GM23338 (cell line): ENCODE results near the gene SF3A1. TPM values are rescaled to one million over a fixed set of nuclear protein-coding genes. Genes with fewer than 3 reads are reported as not detected.

Experiments used
- ATAC-seq: fragments of 200-7000 bp; cut with Tn5 transposase; 3 replicates; pipeline ENCODE4 v1.9.1; 2020
- DNase-seq: peaks from one replicate; pipeline ENCODE4 v3.0.0-alpha.2; 2015; ENCODE audit warnings: low spot score
- H2AFZ ChIP-seq: fragments of 200-600 bp; sonication (generic); 2 replicates; pipeline ENCODE4 v1.8.0; 2016; ENCODE audit warnings: antibody characterized with exemption, mild to moderate bottlenecking, moderate library complexity
- H3F3A ChIP-seq: fragments of 200-600 bp; sonication (generic); replicated peaks from 2 replicates; pipeline ENCODE4 v1.8.0; 2017; ENCODE audit warnings: antibody characterized with exemption, mixed run types, low read depth
- H3K27ac ChIP-seq: fragments of 200-600 bp; sonication (generic); 2 replicates; pipeline ENCODE4 v1.6.1; 2016; ENCODE audit warnings: low read depth
- H3K27me3 ChIP-seq: fragments of 200-600 bp; sonication (generic); 2 replicates; pipeline ENCODE4 v1.8.0; 2016; ENCODE audit warnings: mild to moderate bottlenecking, mixed run types, moderate library complexity; ENCODE audit not compliant: insufficient read depth
- H3K36me3 ChIP-seq: fragments of 200-600 bp; sonication (generic); 2 replicates; pipeline ENCODE4 v1.8.0; 2016; ENCODE audit warnings: mild to moderate bottlenecking; ENCODE audit not compliant: insufficient read depth
- H3K4me1 ChIP-seq: fragments of 200-600 bp; sonication (generic); 2 replicates; pipeline ENCODE4 v1.8.0; 2016; ENCODE audit warnings: mild to moderate bottlenecking, moderate library complexity; ENCODE audit not compliant: insufficient read depth
- H3K4me2 ChIP-seq: fragments of 200-600 bp; sonication (generic); 2 replicates; pipeline ENCODE4 v1.7.1; 2017; ENCODE audit warnings: mixed run types
- H3K4me3 ChIP-seq: fragments of 200-600 bp; sonication (generic); 2 replicates; pipeline ENCODE4 v1.6.1; 2016; ENCODE audit warnings: mixed run types
- H3K79me2 ChIP-seq: fragments of 200-600 bp; sonication (generic); replicated peaks from 2 replicates; pipeline ENCODE4 v1.8.0; 2017; ENCODE audit warnings: mild to moderate bottlenecking; ENCODE audit not compliant: insufficient read depth
- H3K9me2 ChIP-seq: fragments of 200-600 bp; sonication (generic); 2 replicates; pipeline ENCODE4 v1.8.0; 2017; ENCODE audit not compliant: insufficient read depth
- H4K20me1 ChIP-seq: fragments of 200-600 bp; sonication (generic); replicated peaks from 2 replicates; pipeline ENCODE4 v1.8.0; 2017; ENCODE audit warnings: mild to moderate bottlenecking; ENCODE audit not compliant: insufficient read depth
- H3K27ac Mint-ChIP-seq: 2 replicates; pipeline ENCODE4 v1.8.0; 2020; ENCODE audit warnings: inconsistent platforms, mild to moderate bottlenecking, moderate library complexity, mixed read lengths
- H3K27me3 Mint-ChIP-seq: 3 replicates; pipeline ENCODE4 v1.8.0; 2022; ENCODE audit warnings: low read depth, mild to moderate bottlenecking, moderate library complexity, mixed read lengths, inconsistent platforms; ENCODE audit not compliant: insufficient read depth, poor library complexity
- H3K36me3 Mint-ChIP-seq: 3 replicates; pipeline ENCODE4 v1.8.0; 2021; ENCODE audit warnings: low read depth, mild to moderate bottlenecking, inconsistent platforms, moderate library complexity, mixed read lengths
- H3K4me1 Mint-ChIP-seq: 3 replicates; pipeline ENCODE4 v1.8.0; 2020; ENCODE audit warnings: mild to moderate bottlenecking, inconsistent platforms, mixed read lengths
- H3K4me3 Mint-ChIP-seq: 3 replicates; pipeline ENCODE4 v1.8.0; 2021; ENCODE audit warnings: moderate library complexity, mild to moderate bottlenecking, inconsistent platforms, mixed read lengths
- H3K9me3 Mint-ChIP-seq: 3 replicates; pipeline ENCODE4 v1.8.0; 2020; ENCODE audit warnings: moderate library complexity, mild to moderate bottlenecking, inconsistent platforms, mixed read lengths
- ETS1 ChIP-seq: IDR thresholded peaks from 2 replicates; pipeline ENCODE4 v1.6.1; 2016; ENCODE audit warnings: antibody characterized with exemption
- REST ChIP-seq: IDR thresholded peaks from one replicate; pipeline ENCODE4 v1.6.1; 2018; ENCODE audit warnings: antibody characterized with exemption; ENCODE audit not compliant: unreplicated experiment
- ZNF114 ChIP-seq: fragments of 250-450 bp; sonication (Bioruptor Pico); IDR thresholded peaks from 2 replicates; pipeline ENCODE4 v1.5.0; 2020; ENCODE audit warnings: mild to moderate bottlenecking, moderate library complexity
- polyA plus RNA-seq: library from polyadenylated mRNA; unstranded; fragments of >200 nt; fragmentation: Nextera tagmentation; extraction: Ambion mirVana; gene quantifications from 2 replicates; pipeline ENCODE4 v1.2.1, GENCODE V29; 2016
- total RNA-seq: library from RNA; depleted of rRNA; stranded (reverse); fragments of >200 nt; shearing (Covaris generic); gene quantifications from 2 replicates; pipeline ENCODE4 v1.2.3, GENCODE V29; 2014

SF3A1 gene
- total and polyA plus RNA-seq, 2 experiments from 2014 or later = 107 to 108 TPM

DNA sequence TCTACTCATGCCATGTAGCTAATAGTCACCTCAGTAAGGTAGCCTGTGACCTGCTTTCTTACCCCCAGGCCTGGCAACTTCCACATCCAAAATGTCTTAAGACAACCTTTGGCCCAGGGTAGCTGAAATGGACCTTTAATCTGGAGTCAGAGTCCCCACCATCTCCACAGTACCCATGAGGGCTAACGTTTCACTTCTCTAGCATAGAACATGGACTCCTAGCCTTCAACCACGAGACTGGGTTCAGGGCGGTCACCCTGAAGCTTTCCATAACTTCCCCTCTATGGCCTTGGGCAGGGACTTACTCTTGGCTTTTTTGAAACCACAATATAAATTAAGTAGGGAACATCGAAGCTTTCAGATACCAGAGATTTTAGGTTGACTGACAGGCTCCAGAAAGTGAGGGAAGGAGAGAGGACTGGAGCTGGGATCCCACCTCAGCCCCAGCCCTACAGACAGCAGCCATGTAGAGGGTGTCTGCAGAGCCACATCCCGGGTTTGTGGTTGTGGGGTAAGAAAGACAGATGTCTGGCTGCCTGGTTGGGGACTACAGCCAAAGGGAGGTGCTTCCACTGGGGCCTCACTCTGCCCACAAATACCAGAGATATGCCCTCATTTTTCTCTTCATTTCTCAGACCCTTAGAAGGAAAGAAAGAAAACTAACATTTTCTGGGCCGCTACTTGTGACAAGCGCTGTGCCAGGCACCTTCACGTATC is 32.5 kb downstream of the SF3A1 start (continued):
- TF ChIP-seq REST = no peak

GRCh38 chr22:30323246-30323645 is 33.4 kb downstream of the SF3A1 start:
- Histone ChIP-seq H3F3A (peaks cover 4% of the 10 kb centered on the region; the same call in 1 of the 2 replicates), H3K36me3 (no peaks in the 10 kb centered on the region), H3K27ac (no peak overlapping the region), H3K27me3 (no peaks in the 10 kb centered on the region), H2AFZ (no peak overlapping the region), H3K4me1 (peaks cover 6% of the 10 kb centered on the region), H3K4me3 (no peak overlapping the region), H3K9me2 (no peaks in the 10 kb centered on the region), H4K20me1 (peaks cover 4% of the 10 kb centered on the region; the same call in 1 of the 2 replicates), H3K4me2 (no peak overlapping the region), H3K79me2 (no peaks in the 10 kb centered on the region)
- Mint-ChIP-seq H3K36me3 (no peaks in the 10 kb centered on the region; the same call in 2 of the 3 replicates), H3K9me3 (no peaks in the 10 kb centered on the region), H3K4me3 (no peak overlapping the region), H3K27me3 (peaks cover 8% of the 10 kb centered on the region), H3K27ac (no peak overlapping the region), H3K4me1 (peaks cover 25% of the 10 kb centered on the region)
- no peak for TF ChIP-seq REST
- no peak for TF ChIP-seq ETS1
- TF ChIP-seq ZNF114 (CRISPR knock-in tag) = no peak
- no peak for ATAC-seq
- no peak for DNase-seq
